GM04504 (cell line): ENCODE measurements around the gene IQGAP2.

ENCODE experiments used
- DNase-seq: peaks from one replicate; pipeline ENCODE4 v3.0.0-alpha.2; 2012; ENCODE audit warnings: low read depth

IQGAP2 gene

DNA sequence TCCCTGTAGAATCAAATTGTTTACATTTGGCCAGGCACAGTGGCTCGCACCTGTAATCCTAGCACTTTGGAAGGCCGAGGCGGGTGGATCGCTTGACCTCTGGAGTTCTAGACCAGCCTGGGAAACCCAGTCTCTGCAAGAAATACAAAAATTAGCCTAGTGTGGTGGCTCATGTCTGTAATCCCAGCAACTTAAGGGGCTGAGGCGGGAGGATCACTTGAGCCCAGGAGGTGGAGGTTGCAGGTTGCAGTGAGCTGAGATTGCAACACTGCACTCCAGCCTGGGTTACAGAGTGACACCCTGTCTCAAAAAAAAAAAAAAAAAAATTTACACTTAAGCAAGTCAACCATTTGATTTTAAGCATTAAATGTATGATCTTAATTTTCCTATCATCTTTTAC is 17.5 kb upstream of the IQGAP2 start:
- DNase-seq = no peak

DNA sequence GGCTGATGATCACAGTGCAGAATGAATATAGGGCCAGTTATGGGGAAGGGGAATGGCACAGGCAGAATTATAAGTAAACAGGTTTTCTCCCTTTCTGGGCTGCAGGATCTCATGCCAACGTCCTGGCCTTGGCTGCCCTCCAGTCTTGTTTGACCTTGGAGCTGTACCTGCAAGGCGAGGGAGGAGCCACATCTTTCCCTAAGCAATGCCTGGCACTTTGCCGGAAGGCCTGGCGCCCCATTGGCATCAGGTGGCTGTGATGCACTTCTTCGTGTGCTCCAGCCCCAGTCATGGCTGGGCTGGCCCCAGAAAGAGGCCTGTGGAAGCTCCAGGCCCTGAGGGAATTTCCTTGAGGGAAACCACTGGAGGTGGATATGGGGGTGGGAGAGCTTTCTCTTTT is 16.7 kb upstream of the IQGAP2 start:
- no peak for DNase-seq

DNA sequence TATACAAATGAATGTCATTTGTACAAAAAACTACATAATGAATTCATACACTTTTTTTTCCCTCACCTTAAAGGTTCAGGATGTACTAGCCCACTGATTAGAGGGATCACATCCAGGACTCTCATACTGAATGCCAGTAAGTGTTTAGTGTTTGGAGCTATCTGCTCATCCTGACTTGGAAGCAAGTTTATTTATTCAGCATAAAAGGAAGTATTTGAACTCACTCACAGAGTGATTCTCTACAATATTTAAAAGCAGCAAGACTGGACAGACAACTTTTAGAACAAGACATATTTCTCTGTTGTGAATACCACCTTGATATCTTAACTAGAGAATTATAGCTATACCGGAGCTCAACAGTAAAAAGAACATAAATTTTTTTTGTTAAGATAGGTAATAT is 14.8 kb upstream of the IQGAP2 start:
- DNase-seq = no peak

DNA sequence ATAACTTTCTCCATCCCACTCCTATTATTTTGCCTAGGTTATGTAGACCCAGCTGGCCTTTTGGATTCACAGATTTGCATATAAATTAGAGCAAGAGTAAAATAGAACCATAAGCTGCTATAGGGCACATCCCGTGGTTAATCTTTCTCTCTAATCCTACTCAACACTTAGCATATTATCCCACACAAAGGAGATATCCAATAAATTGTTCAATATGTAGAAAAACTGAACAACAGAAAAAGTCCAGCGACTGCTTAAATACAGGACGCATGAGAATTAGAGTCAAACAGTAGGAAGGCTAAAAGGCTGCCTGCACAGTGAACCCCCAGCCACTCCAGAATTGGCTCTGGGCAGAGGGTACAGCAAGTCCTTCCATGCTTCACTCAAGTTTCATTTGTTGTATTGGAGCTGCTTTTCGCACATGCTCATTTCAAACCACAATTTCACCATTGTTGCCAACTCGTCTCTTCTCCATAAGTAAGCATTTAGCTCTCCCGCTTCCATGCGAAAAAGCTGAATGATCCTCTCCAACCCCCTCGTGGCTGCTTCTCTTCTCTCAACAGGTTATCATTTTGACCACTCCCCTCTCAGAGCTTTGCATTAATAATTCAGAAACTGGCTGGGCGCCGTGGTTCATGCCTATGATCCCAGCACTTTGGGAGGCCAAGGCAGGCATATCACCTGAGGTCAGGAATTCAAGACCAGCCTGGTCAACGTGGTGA is 14.1 kb upstream of the IQGAP2 start:
- no peak for DNase-seq

DNA sequence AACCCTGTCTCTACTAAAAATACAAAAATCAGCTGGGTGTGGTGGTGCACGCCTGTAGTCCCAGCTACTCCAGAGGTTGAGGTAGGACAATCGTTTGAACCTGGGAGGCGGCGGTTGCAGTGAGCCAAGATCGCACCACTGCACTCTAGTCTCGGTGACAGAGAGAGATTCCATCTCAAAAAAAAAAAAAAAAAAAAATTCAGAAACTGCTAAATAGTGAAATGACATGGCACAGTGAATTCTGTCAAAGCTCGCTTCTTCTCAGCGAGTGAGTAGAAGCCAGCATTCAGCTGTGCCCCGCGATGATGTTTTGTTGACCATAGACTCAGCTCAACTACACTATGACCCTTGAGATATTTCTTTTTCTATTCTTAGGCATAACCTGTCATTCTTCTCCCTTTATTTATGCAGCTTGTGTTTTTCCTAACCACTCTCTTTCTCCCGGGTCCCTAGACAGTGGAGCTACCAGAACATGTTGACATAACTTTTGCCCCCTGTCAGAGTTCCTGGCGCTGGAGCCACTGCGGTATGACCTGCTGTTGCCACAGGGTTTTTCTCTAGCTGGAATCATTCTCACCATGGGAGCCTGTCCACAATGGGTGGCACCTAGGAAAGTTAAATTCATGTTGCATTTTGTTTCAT is 13.5 kb upstream of the IQGAP2 start:
- no peak for DNase-seq

DNA sequence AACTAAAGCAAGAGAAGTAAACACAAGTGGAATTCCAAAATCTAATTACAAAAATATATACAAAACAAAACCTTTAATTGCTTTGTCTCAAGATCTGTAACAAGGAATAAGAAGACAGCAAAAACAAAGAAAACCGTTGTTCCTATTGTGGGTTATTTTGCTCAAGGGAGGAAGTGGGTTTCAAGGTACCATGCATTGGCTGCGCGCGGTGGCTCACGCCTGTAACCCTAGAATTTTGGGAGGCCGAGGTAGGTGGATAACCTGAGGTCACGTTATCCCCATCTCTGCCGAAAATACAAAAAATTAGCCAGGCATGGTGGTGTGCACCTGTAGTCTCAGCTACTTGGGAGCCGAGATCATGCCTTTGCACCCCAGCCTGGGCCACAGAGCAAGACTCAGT is 12.1 kb upstream of the IQGAP2 start:
- DNase-seq = no peak

DNA sequence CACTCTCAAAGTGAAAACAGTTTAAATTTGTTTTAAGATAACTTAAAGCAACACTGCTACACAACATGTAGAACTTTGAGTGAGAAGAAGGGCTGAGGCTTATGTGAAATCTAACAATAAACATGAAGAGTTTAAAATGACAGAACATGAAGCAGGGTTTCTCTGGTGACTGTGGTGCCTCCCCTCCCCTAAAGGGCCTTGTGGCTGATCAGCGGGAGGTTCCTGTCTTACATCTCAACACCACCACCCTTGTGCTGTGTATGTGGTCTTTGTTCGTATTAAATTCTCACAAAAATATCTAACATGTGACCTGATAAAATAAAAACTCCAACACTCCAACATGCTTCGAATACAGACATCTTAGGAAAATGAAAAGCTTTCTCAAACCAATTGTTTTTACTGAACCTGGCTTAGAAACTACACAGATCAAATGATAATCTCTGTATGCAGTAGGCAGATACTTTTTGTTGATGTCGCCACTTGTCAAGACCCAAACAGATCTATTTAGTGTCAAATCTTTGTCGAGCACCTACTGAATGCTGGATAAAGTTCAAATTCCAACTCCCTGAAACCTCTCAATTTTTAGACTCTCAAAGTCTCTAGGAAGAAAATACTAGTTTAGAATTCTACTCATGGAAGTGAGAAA is 9.9 kb upstream of the IQGAP2 start:
- no peak for DNase-seq

DNA sequence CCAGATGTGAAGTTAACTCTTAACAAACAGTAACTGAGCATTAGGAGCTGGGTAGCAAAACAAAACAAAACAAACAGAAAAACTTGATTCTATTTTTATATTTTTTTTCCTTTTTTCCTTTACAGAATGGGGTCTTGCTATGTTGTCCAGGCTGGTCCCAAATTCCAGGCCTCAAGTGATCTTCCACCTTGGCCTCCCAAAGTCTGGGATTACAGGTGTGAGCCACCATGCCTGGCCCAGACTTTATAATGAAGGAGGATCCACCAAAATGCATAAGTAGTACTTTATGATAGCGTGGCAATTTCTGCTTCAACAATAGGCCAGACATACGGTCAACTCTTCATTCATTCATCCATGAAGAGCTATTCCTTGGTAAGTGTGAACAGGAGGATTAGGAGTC is 5.9 kb upstream of the IQGAP2 start:
- no peak for DNase-seq

DNA sequence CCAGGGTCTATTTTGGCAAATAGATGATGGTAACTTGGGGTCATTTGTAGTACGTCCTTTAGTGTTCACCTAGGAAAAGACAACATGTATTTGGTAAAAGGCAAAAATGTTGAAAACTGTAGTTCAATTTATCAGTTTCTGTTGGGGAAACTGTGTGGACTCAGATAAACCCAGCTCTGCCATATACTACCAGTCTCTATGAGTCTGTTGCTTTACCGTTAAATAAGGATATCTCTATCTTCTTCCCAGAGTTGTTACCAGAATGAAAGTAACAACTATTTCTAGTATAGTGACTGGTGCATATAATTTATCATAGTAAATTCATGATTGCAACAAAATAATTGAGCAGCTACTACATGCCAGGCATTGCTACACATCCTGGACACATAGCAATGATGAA is 3.8 kb upstream of the IQGAP2 start:
- DNase-seq = no peak

DNA sequence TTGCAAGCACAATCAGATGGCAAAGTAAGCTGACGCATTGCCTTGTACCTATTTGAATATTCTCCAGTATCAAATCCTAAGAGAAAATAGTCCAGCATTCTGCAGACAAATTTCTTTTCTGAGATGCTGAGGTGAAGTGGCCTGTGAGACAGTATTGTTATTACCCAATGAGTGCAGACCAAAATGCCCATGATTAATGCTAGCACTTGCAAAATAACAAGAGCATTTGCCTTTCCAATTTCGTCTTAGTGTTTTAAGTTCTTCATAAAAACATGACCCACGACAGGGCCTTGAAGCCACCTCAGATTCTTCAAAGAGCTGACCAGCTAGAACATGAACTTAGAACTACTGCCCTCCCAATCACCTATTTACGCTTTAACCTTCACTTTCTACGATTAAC is 2.6 kb upstream of the IQGAP2 start:
- no peak for DNase-seq

DNA sequence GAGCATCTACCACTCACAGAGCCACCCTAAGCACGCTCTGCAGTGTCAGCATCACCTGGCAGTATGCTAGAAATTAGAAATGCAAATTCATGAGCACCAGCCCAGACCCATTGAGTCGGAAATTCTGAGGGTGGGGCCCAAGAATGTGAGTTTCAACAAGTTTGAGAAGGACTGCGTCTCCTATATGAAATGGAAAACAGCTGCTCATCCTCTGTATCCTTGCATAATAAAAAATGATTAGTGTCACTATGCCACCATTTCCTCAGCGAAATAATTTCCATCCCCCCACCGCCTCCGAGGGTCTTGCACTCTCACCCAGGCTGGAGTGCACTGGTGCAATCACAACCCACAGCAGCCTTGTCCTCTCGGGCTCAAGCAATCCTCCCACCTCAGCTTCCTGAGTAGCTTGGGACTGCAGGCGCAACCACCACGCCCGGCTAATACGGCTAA is 1.3 kb upstream of the IQGAP2 start:
- DNase-seq = no peak

DNA sequence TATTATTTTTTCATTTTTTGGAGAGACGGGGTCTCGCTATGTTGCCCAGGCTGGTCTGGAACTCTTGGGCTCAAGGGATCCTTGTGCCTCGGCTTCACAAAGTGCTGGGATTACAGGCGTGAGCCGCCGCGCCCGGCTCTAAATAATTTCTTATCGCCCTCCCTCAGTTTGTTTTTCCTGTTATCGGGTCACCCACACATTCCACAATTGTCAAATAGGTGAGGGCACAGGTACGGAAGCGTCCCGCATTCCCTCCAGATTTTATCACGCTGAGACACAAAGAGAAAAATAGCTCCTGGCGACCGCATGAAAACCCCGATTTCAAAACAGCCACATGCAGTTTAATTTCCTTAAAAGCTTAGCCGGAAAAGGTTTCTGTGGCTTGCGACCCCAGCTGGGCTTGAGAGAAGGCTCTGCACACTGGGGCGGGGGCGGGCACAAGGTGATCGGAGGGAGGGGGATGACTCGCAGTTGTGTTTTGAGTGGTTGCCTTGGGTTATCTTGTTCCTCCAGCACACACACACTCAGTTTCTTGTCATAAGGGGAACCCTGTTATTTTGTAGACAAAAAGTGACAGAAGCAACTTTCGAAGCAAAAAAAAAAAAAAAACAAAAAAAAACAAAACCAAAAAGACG is 717 bp upstream of the IQGAP2 start:
- no peak for DNase-seq

DNA sequence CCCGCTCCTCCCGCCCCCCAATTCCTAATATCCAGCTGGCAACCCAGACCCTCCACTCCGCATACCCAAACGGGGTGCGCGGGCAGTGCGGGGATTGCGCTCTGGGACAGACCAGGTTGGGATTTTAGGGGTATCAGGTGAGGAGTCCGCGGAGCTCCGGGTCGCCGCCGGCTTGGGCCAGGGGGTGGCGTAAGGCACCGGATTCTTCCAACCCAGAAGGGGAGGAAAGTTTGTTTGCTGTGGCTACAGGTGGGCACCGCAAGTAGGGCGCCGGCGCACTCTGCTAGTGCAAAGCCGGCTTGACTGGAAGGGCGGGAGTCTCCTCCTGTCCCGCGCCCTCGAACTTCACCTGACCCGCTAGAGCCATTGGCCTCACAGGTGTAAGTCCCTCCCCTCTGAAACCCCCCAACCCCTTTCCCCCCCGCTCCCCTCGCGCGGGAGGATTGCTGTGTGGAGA is 709 bp downstream of the IQGAP2 start:
- DNase-seq = no peak

DNA sequence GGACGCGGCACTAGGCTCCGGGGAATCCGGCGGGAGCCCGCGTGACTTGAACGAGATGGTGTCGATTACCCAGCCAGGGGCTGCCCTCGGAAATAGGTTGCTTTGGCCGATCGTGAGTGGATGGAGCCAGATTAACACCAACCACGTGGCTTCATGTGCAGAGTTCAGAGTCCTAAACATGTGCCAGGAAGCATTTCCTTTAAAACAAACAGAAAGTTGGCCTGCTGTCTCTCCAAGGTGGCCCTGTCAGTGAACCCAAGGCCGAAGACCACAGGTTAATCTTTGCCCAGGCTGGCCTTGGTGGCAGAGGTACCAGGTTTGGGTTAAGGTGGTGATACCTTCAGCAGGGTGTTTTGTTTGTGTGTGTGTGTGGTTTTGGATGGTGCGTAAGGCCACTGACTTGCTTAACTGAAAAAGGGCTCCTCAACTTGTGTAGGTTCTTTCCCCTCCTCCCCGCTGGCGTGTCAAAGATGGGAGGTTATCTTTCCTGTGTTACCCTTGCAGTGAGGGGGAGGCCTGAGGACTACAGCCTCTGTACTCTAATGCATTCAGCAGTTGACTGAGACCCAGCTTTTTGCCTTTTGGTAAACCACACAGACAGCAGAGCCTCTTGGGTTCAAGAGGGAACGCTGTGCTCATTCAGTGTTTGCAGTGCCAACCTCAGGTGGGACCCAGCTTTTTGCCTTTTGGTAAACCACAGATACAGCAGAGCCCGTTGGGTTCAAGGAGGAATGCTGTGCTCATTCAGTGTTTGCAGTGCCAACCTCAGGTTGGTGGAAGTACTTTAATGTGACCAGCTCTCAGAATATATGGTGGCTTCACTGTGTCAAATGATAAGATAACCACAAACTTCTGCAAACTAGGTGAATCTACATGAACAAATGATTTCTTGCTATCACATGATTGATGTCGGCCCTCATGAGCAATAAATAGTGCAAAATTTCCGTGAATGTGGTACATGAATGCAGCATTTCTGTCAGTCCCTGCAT is 1.4 kb downstream of the IQGAP2 start:
- no peak for DNase-seq

DNA sequence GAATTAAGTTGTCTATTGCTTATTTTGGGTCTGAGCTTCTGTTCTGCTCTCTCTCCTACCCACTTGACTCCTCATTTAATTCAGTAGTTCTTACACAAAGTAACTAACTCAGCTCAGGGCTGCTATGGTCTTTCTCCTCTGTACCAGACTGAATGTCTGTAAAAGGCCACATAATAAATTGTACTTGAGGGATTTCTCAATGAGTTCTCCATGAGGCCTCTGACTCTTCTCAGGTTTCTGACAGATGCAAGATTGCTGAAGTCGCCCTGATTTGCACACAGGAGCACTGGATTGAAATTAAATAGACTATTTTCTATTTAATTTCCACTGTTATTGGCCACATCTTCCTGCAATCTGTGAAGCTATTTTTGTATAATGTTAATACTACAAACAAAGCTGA is 2.9 kb downstream of the IQGAP2 start:
- no peak for DNase-seq

DNA sequence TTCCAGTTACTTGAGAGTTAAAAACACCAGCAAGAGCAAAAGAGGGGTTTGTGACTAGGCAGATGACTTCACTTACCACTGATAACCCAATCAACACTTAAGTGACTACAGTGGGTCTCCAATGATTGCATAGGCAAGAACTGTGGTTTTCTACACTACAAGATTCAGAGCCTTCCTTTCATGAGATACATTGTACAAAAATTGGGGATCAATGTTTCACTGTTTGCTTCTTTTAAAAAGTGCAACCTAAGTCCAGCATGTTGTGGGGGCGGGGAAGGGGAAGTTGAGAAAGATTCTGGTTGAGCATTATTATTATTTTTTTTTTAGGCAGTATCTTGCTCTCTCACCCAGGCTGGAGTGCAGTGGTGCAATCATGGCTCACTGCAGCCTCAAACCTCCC is 3.6 kb downstream of the IQGAP2 start:
- no peak for DNase-seq

DNA sequence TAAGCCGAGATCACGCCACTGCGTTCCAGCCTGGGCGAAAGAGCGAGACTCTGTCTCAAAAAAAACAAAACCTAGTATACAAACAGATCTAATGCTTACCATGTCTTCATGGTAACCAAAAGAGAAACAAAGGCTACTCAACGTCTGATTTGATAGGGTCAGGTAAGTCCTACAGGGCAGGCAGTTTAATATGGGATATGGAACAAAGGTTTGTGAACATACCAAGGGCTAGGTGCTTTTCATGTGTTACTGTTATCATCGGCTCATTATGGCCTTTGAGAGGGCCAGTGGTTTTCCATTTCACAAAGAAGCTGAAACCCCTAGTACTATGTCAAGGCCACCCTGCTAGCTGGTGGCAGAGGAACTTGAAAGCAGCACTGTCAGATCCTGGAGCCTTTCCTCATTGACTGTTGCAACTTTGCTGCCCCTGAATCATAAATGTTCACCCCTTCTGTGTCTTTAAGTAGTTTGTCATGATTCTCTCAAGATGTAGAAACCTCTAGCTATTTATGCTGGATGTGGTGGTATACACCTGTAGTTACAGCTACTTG is 5.1 kb downstream of the IQGAP2 start:
- DNase-seq = no peak

DNA sequence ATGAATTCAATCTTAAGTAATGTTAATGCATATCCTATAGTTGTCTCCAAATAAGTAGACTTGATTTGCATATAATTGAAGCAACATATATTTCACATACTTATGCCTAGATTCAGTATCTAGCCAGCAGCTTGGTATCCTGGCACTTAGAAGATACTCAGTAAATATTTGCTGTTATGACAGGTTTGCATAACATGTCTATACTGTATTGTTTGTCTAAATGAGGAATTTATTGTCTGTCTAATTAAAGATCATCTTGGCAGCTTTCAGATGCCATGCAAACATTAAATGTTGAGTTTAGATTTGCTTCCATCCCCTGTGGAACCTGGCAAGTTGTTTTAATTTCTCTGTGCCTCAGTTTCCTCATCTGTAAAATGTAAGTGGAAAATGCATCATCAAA is 9.4 kb downstream of the IQGAP2 start:
- DNase-seq = no peak

DNA sequence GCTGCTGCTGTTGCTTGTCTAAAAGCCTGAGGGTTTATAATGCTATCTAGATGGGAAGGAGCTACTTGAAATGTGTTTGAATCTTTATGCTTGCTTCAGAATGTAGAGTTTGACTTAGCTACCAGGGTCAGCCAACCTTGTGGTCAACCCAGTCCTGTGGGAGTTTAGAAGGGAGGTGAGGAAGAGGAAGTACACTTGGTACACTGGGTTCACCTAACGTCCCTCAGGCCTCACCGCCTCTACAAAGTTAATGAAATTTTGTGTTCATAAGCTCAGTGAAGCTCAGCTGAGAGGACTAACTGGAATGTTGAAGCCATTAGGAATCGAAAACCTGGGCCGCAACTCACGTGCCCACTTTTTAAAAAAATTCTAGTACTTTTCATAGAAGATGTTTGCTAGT is 10.7 kb downstream of the IQGAP2 start:
- no peak for DNase-seq

DNA sequence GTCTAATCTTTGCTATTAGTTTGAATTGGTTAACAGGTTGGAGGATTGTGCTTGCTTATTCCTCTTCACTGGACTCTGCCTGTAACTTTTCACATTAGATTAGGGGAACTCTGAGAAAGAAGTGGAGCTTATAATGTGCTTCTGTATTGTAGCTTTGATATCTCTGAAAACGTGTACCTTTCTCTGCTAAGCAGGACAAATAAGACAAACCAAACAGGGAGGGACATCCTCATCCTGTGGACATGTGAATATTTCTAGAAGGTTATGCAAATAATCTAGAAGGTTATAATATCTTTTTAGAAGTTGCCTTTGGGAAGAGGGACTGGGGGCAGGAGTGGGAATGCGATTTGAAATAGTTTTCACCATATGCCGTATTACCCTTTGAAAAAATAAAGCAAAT is 11.7 kb downstream of the IQGAP2 start:
- no peak for DNase-seq

DNA sequence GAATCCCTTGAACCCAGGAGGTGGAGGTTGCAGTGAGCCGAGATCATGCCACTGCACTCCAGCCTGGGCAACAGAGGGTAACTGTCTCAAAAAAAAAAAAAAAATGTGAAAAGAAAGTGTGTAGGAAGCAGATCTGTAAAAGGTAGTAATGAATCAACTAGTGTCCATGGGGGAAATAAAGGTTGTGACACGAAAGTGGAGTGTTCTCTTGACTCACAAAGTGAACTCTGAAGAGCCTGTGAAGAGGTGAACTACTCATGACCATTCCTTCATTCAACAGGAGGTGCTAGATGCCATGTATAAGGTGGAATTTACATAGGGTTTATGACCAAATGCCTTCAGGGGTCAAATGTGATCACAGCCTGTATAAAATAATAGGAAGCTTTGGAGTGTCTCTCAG is 12.8 kb downstream of the IQGAP2 start:
- no peak for DNase-seq
